CD4-positive, alpha-beta T cell treated with Interleukin-15 for 1 hour (primary cell): ENCODE measurements around the gene NME2.
"Not testable (repeated sequence)": the region's sequence is repeated elsewhere in the genome, so short reads cannot be mapped to it uniquely, and the experiment has no call there.

ENCODE experiments used
- DNase-seq: peaks from one replicate; pipeline ENCODE4 v3.0.0-alpha.2; 2020

The NME2 gene

DNA sequence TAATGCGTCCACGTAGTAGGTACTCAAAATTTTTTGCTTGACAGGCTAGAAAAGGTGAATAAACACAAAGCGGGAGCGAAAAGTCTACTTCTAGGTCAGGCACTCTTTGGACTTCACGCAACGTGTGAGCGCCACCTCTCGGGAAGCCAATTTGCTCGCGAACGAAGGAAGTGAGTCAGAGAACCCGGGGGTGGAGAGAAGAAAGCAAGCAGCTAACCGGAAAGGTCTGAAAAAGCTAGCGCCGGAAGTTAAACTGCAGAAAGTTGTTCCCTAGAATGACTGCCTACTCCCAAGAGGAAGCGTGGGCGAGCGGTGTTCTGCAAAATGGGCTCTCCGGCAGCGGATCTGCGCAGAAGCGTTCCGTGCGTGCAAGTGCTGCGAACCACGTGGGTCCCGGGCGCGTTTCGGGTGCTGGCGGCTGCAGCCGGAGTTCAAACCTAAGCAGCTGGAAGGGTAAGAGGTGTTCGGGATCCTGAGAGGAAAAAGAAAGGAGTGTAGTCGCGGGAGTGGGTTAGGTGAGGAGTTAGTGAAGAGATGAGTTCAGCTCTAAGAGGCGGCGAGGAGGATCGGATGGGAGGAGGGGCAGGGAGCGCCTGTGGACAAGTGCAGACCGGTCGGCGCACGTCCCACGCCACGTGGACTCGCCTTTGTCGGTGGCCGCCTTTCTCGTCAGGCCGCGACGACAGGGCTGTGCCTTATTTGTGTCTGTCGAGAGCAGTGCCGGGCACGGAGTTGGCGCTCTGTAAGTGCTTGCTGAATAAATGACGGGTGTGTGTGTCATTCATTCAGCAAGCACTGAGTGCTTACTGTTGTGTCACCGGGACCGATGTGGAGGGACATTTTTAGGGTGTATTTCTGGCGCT is 12.8 kb upstream of the NME2 start, which contains the start of gene NME1:
Gene NME1 (plus strand): TSS at position 350 of the 863 bp plus-strand sequence. CDS start 2,096 bp downstream, outside the sequence.
- peak; percentile 97 for DNase-seq

DNA sequence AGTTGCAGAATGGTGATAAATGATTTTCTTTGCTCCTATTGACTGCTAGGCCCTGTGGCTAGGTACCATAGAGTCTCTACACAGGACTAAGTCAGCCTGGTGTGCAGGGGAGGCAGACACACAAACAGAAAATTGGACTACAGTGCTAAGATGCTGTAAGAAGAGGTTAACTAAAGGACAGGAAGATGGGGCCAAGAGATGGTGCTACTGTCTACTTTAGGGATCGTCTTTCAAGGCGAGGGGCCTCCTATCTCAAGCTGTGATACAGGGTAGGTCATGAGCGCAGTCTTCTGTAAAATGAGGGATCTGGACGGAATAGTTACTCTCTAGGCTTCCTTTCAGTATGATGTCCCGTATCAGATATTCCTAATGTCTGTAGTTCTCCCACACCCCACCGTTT is 12.0 kb upstream of the NME2 start:
- no peak for DNase-seq

DNA sequence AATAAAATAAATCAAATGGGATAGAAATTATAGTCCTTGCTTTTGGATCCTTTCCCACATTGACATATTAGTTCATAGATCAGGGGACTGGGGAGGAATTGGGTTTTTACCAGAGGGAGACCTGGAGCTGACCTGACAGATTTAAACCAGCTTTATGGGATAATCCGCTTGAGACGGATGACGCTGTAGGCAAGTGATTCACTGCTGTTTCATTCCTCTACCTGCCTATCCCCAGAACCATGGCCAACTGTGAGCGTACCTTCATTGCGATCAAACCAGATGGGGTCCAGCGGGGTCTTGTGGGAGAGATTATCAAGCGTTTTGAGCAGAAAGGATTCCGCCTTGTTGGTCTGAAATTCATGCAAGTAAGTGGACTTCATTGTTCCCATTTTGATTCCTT is 10.8 kb upstream of the NME2 start:
- no peak for DNase-seq

DNA sequence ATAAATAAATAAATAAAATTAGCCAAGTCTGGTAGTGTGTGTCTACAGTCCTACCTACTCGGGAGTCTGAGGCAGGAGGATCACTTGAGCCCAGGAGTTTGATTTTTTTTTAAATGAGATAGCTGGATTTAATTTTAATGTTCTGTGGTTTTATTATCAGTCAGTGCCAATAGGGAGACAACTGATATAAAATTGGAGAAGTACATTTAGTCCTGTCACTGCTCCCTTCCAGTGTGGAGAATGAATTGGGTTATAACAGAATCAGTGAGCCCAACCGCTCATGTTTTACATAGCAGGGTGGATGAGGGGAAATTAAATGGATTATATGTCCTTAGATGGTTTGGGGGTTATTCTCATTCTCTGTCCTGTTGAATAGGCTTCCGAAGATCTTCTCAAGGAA is 6.6 kb upstream of the NME2 start:
- no peak for DNase-seq

DNA sequence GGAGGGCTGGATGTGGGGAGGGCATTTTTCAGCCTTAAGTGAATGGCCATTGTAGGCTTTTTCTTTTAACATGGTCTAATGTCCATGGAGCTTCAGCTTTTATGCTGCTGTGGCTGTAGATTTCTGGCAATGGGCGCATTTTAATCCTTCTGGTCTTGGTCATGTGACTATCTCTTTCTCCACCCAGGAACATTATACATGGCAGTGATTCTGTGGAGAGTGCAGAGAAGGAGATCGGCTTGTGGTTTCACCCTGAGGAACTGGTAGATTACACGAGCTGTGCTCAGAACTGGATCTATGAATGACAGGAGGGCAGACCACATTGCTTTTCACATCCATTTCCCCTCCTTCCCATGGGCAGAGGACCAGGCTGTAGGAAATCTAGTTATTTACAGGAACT is 4.7 kb upstream of the NME2 start:
- DNase-seq = no peak

DNA sequence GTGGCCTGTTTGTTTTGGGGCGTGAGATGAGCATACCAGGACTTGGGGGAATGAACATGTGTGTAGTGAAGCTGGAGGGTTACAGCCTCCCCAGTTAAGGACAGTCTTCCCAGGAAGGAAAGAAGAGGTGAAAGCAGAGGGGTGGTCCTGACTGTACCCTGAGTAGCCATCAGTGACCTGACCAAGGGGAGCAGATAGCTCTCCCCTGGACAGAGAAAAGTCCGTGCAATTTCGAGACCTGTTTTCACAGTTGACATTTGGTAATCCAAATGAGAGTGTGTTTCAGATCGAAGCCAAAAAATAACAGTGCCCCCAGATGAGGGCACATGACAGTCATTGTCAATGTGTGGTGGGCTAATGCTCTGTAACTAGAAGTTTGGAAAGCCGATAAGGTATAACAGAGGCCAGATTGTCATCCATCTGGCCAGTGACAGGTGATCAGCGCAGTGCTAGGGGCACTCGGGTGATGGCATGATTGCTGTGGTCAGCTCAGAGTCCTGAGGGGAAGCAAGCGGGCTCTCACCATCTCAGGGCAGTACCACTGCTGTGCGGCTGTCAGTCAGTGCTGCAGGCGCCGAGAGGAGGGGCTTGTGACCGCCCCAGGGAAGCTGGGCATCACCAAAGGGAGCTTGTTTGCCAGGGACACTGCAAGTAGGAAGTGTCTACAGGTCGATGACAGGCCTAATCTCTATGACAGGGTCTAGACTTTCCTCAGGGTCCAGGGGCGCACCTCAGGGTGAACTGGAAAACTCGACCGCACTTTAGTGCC is 1.1 kb upstream of the NME2 start:
- DNase-seq = no peak

DNA sequence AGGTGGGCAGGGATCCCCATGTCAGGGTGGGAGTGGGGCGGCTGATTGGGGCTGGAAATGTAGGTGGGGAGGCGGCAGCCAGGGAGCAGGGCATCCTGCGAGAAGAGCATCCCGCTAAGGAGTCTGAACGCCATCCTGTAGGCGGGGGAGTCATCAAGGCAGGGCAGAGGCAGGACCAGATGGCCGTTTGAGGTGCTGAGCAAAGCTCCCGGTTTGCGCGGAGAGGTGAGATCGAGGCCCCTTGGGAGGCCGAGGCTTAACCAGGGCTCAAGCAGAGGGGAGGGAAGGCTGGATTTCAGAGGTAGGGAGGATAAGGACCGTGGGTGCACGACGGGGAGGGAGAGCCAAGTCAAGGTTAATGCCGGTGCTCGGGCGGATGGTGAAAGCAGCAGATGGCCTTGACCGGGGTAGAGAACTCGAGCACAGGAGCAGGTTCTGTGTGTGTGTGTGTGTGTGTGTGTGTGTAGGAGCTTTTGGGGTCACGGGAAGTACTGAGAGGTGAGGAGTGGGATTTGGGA is 472 bp upstream of the NME2 start:
- DNase-seq = no peak

DNA sequence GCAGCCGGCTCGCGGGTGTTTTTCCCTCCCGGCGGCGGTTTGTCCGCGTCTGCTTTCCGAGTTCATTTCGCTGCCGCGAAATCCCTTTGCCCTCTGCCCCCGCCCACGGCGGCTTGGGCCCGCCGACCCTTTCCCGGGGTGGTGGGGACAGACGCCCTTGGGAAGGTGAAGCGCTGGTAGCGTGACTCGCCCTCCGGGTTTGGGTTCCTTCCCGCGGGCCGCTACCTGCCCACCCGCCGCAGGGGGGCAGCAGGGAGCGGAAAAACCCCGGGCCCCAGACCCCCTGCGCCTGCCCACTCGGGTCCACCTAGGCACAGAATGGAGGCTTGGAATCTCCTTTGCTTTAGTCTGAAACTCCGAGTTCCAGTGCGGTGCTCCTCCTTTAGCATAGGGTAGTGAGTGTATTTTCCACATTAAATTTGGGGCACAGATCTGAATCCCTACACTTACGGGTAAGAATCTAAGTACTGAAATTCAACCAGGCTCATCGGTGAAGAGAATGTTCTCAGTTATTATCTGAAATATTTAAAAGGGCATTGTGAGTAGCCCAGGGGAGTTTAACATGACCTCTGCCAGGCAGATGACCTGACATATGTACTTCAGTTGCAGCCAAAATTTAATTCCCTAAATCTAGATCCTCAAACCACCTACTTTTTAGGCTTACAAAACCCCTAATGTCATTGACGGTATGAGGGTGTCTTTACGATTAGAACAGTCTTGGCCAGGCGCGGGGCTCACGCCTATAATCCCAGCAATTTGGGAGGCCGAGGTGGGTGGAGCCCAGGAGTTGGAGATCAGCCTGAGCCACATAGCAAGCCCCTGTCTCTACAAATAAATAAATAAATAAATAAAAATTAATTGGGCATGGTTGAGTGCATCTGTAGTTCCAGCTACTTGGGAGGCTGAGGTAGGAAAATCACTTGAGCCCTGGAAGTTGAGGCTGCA is 1.0 kb downstream of the NME2 start:
- DNase-seq = peak; percentile 45

DNA sequence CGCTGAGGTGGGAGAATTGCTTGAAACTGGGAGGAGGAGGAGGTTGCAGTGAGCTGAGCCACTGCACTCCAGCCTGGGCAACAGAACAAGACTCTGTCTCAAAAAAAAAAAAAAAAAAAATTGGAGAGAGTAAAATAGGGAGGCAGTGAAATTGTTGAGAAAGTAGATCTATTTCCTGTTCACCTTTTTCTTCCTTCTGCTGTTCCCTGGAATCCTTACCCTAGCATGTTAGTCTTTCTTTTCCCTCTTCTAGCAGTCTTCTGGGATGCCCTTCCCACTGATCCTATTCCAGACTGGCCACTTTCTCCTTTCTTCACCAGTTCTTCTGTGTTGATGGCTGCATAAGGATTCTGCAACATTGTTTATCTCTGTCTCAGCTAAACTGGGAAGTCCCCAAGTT is 3.1 kb downstream of the NME2 start:
- no peak for DNase-seq

DNA sequence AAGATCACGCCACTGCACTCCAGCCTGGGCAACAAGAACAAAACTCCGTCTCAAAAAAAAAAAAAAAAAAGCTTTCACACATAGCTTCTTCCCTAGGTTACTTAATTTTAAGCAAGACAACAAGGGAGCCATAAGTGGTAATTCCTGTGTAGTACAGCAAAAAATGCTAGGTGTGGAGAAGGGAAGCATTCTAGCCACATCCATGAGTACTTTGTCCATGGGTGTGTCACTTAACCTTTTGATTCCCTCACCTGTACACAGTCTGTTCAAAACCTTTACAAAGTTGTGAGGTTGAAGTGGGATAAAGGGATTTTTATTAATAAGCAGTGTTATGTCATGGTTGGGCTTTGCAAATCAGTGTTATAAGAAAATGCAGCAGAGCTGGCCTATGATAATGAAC is 4.5 kb downstream of the NME2 start:
- DNase-seq = no peak

DNA sequence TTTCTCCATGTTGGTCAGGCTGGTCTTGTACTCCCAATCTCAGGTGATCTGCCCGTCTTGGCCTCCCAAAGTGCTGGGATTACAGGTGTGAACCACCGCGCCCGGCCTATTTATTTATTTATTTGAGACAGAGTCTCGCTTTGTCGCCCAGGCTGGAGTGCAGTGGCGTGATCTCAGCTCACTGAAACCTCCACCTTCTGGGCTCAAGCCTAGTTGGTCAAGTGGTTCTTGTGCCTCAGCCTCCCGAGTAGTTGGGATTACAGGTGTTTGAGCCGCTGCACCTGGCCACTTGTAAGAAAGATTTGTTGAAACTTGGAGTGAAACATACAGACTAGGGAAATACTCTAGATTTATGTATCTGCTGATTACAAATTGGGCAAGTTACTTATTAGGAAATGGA is 5.8 kb downstream of the NME2 start:
- DNase-seq = not testable (repeated sequence)

DNA sequence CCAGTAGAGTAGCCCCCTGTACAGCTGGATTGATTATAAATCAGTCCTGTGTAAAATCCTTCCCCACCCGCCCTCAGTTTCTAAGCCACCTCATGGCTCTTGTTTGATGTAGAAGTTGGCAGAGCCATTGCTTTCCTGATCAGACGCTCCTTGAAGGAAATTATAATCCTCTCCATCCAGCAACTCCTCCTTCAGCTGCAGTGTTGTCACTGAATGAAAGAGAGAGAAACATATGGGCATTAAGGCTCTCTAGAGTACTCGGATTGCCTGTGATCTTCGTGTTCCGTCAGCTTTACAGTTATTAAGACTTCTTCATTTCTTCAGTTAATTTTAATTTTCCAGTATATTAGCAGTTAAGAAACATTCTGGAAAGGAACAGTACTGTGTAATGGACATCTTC is 14.3 kb downstream of the NME2 start:
- DNase-seq = no peak

DNA sequence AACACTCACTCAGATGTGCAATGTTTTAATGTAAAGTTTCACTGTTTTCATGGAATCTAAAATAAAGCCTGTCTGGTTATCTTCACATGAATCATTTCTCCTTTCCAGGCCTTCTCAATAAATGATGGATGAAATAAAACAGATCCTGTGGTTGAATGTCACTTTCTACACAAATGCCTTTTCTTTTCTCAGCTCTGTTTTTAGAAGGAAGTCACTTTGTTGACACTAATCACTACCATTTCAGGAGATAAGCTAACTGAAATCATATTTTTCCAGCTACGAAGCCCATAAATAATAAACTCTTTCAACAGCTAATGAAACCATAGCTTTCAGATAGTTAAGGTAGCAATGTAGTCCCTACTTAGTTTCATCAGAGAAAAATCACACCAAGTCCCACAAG is 17.9 kb downstream of the NME2 start:
- no peak for DNase-seq

DNA sequence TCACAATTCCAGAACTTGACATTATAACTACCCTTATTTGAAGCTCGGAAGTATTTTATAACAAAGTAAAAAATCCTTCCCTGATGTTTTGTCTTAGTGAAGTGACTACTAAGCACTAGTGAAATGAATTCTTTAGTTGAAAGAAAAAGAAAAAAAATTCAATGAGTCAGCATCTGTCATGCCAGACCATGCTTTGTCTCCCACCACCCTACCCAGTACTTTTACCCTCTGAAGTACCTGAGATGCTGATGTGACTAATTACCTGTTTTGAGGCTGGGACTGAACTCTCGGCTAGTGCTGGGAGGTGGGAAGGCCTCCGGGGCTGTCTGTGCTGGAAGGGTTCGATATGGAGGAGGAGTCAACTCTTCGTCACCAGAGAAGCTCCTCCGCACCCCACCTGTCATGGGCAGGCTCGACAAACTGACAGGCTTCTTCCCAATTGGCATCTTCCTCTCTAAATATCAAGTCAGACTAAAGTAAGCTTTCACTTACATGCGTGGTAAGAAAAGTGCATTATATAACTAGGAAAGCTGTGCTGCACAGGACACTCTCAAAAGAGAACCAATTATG is 19.6 kb downstream of the NME2 start:
- DNase-seq = no peak

DNA sequence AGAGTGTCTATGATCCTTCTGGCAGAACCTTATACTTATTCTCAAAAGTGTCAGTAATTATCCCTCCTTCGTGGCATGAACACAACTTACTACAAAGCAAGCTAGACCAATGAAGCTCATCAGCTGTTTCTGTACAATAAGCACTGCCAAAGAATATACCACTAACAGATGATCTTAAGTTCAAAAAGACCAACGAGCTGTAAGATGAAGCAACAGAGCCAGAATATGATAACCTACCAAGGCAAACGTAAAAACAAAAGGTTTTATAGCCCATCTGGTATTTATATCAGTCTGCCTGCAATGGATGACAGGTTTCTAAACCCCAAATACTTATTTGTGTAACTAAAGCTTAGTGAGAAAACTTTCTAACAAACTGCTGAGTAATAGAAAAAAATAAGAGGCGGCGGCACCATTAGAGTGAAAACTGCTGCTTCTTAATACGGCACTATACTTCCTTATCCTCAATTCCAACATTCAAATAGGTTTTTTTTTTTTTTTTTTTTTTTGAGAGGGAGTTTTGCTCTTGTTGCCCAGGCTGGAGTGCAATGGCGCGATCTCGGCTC is 22.1 kb downstream of the NME2 start:
- no peak for DNase-seq

DNA sequence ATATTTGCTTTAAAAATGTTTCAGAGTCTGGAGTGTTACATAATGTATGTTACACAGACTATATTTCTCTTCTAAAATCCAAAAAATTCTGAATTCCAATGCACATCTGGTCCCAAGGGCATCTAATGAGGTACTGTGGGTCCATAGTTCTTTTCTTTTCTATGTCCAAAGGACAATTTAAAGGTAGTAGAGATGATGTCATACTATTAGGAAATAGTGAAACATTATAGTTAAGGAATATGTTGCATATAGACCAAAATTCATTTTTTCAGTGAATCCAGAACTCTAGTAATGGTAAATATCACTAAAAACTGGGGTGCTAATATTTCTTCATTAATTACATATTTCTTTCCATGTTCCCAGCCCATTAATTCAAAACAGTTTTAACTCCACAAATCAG is 23.0 kb downstream of the NME2 start:
- no peak for DNase-seq

DNA sequence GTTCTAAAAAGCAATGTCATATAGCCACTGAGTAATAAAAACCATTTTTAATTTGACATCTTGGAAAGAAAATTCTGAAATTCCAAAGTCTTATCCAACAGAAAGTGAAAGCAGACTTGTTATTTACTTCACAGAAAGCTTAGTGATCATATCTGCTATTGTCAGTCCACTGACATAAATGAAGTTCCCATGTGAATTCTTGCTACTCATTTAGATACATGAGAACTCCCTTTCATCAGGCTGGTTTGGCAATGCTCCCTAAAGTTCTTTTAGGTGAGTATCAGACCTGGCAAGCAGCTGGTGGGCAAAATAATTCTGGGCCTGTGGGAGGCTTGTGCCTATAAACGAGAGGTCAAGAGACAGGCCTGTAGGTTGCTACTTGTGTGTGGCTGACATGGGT is 23.4 kb downstream of the NME2 start:
- DNase-seq = no peak

DNA sequence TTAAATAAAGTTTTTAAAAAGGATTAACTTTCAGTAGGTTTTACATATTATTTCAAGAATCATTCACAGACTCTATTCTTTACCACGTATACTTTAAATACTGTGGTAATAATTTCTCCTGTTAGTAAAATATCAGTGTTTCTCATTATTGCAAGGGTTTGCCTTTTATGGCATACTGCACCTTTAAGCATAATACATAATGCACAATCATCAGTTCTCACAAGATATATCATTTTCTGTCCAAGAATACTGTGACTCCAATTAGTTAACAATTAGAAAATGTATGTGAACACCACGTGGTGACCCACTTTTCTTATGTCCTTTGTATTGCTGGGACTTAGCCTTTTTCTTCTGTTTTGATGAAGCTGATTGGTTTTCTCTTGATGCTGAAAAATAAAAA is 25.7 kb downstream of the NME2 start:
- no peak for DNase-seq

DNA sequence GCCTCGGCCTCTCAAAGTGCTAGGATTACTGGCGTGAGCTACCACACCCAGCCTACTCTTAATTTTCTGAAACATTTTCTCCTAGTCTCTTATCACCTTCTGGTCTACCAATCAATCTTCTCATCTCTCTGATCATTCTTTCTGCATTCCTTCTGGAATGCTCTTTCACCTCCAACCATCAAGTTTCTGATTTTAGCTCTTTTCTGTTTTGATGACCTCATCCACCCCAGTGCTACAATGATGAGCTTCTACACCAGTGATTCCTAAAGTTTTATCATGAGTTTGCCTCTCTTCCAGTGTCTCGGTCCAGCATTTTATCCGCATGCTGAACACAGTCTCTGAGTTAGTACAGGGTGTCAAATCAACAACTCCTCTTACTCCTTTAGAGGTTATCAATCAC is 31.5 kb downstream of the NME2 start:
- DNase-seq = no peak

DNA sequence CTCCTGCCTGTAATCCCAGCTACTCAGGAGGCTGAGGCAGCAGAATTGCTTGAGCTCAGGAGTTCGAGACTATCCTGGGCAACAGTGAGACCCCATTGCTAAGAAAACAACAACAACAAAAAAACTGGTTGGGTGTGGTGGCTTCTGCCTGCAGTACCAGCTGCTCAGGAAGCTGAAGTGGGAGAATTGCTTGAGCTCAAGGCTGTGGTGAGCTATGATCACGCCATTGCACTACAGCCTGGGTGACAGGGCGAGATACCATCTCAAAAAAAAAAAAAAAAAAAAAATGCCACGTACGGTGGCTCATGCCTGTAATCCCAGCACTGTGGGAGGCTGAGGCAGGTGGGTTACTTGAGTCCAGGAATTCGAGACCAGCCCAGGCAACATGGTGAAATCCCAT is 34.1 kb downstream of the NME2 start:
- DNase-seq = no peak

DNA sequence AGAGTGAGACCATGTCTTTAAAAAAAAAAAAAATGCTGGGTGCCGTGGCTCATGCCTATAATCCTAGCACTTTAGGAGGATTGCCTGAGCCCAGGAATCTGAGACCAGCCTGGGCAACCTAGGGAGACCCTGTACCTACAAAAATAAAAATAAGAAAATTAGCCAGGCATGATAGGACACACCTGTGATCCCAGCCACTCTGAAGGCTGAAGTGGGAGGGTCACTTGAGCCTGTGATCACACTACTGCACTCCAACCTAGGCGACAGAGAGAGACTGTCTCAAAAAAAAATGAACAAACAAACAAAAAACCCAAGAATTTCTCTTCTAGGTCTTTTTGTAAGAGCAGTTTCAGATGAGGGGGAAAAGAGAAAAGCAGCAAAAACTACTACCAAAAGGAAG is 34.6 kb downstream of the NME2 start:
- no peak for DNase-seq

DNA sequence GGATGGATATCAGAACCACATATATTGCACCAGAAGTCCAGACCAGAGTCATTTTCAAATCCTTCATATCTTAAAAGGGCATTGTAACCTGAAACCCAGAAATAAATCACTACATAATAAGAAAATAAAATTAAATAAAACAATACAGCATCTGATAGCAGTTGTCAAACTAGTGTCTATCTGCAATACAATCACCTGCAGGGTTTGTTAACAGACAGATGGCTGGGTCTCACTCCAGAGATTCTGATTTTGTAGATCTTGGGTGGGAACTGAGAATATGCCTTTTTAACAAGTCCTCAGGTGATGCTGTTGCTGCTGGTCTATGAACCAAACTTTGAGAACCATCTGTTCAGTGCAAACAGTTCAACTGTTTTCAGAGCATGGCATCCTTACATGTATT is 37.6 kb downstream of the NME2 start:
- DNase-seq = no peak
